Fibroblast of villous mesenchyme (primary cell): Measurements from ENCODE around the gene P3H3. TPM values are rescaled to one million over a fixed set of nuclear protein-coding genes. Genes with fewer than 3 reads are reported as not detected.

Experiments used
- DNase-seq: peaks from one replicate; pipeline ENCODE4 v3.0.0-alpha.2; 2010; ENCODE audit warnings: low read depth
- H3K4me3 ChIP-seq: 2 replicates; pipeline ENCODE4 v1.5.1; 2011; ENCODE audit warnings: low read depth, mild to moderate bottlenecking, low read length
- total RNA-seq: library from RNA; depleted of rRNA; stranded (reverse); fragments of >200 nt; gene quantifications from 2 replicates; pipeline ENCODE4 v1.2.3, GENCODE V29; 2012
- TF ChIP-seq, protein P1 (sequence below): IDR thresholded peaks from 2 replicates; pipeline ENCODE4 v1.5.1; 2012; ENCODE audit warnings: low read depth, mild to moderate bottlenecking, low read length; ENCODE audit not compliant: insufficient read depth

P3H3 gene
- total RNA-seq, 1 donor: 91.1 TPM

DNA sequence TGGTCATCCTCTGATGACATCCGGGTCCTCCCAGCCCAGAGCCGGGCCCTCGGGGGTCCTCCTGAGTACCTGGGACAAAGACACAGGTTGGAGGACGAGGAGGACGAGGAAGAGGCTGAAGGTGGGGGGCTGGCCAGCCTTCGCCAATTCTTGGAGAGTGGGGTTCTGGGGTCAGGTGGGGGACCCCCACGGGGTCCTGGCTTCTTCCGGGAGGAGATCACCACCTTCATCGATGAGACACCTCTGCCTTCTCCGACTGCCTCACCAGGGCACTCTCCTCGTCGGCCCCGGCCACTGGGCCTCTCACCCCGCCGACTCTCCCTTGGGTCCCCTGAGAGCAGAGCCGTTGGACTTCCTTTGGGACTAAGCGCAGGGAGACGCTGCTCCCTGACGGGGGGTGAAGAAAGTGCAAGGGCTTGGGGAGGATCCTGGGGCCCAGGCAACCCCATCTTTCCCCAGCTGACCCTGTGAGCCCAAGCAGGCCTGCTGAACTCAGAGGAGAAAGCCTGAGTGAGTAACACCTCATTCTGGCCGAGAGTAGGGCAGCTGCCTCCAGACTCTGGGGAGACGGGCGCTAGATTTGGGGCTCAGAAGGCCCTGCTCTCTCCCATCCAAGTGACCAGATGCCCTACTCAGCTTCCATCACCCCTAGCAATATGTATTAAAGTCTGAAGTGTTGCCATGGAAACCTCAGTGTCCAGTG is 1.3 kb upstream of the P3H3 start:
- no peak for DNase-seq
- TF ChIP-seq, protein P1, sequence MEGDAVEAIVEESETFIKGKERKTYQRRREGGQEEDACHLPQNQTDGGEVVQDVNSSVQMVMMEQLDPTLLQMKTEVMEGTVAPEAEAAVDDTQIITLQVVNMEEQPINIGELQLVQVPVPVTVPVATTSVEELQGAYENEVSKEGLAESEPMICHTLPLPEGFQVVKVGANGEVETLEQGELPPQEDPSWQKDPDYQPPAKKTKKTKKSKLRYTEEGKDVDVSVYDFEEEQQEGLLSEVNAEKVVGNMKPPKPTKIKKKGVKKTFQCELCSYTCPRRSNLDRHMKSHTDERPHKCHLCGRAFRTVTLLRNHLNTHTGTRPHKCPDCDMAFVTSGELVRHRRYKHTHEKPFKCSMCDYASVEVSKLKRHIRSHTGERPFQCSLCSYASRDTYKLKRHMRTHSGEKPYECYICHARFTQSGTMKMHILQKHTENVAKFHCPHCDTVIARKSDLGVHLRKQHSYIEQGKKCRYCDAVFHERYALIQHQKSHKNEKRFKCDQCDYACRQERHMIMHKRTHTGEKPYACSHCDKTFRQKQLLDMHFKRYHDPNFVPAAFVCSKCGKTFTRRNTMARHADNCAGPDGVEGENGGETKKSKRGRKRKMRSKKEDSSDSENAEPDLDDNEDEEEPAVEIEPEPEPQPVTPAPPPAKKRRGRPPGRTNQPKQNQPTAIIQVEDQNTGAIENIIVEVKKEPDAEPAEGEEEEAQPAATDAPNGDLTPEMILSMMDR: no peak
- no peak overlapping the region for H3K4me3 ChIP-seq

DNA sequence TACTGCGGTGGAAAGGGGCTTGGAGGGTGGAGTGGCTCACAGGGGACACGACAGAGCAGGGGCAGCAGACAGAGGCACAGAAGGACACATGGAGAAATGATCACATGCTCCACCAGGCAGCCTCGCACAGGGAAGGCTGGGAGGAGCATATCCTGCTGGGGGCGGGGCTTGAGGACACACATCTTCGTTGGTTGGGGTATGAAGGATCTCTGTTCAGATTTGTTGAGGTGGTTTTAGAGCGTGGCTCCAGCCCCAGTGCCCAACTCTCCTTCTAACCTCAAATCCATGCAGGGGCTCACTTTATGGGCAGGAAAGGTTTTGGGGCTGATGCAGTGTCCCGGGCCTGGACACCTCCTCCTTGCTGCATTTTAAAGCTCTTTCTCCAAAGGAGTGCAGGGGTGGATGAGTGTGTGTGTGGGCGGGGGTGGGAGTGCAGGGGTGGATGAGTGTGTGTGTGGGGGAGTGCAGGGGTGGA is 733 bp upstream of the P3H3 start:
- DNase-seq: peak; percentile 83
- TF ChIP-seq, protein P1: no peak
- H3K4me3 ChIP-seq: peak overlapping the region; percentile 44

DNA sequence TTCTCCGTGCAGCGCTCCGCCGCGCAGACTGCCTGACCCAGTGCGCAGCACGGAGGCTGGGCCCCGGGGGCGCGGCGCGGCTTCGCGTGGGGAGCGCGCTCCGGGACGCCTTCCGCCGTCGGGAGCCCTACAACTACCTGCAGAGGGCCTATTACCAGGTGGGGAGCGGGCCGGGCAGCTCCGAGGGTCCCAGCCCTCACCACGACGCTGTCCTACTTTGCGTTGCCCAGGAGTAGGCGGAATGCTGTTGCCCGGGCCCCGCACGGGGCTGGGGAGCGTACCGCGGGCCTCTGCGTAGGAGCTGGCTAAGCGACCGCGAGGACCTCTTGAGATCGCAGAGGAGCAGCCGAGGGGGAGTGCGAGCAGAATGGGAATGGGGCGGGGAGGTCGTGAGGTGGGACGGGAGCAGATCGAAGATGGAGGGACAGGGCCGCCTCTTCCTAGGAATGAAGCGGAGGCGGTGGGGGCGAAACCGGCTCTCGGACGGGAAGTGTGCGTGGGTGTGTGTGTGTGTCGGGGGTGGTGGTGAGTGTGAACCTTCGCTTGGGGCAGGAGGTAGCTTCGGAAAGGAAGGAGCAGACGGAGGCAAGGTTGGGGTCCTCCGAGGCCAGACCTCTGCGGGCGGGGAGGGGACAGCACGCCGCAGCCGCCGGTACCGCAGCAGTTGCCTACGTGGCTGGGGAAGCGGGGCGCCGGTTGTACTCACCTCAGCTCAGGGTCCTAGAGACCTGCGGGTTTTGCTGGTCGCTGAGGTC is 751 bp downstream of the P3H3 start:
- peak; percentile 74 for DNase-seq

DNA sequence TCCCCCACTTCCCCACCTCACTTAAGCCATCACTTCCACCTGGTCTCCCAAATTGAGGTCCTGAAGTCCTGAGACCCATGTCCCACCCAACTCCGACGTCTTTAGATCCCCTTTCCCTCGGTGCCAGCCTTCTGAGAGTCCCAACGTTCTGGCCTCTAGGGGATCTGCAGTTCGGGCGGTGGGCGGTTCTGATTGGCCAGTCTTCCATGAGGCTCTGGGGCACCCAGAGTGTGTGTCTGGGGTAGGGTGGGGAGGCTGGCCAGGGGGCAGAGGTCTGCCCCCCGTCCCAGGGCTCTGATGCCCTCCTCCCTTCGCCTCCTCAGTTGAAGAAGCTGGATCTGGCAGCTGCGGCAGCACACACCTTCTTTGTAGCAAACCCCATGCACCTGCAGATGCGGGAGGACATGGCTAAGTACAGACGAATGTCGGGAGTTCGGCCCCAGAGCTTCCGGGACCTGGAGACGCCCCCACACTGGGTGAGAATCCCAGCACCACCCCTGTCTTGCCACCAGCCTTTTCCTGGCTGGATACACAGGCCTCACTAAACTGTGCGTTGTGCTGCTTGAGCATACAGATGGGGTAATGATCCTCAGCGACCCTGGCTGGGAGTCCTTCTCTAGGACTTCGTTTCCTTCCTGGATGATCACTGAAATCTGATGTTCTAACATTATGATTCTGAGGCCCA is 1.5 kb downstream of the P3H3 start:
- peak; percentile 67 for DNase-seq
- TF ChIP-seq, protein P1: peak; percentile 31
- peak overlapping the region; percentile 96 for H3K4me3 ChIP-seq

More for the DNA sequence above, 751 bp downstream of the P3H3 start:
- TF ChIP-seq, protein P1: no peak
- H3K4me3 ChIP-seq: peak overlapping the region; percentile 96

DNA sequence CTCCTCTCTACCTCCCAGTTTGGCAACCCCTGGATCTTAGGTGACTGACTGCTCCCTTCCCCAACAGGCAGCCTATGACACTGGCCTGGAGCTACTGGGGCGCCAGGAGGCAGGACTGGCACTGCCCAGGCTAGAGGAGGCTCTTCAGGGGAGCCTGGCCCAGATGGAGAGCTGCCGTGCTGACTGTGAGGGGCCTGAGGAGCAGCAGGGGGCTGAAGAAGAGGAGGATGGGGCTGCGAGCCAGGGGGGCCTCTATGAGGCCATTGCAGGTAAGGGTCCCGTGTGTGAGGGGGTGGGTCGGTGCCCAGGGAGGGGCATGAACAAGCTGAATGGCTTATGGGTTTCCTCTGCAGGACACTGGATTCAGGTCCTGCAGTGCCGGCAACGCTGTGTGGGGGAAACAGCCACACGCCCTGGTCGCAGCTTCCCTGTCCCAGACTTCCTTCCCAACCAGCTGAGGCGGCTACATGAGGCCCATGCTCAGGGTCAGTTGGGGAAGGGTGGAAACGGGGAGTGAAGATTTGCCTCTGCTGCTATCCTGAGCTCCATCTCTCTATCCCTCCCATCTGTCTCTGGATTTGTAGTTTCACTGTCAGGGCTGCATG is 2.2 kb downstream of the P3H3 start:
- TF ChIP-seq, protein P1: no peak
- H3K4me3 ChIP-seq: peak overlapping the region; percentile 96
- DNase-seq: no peak

DNA sequence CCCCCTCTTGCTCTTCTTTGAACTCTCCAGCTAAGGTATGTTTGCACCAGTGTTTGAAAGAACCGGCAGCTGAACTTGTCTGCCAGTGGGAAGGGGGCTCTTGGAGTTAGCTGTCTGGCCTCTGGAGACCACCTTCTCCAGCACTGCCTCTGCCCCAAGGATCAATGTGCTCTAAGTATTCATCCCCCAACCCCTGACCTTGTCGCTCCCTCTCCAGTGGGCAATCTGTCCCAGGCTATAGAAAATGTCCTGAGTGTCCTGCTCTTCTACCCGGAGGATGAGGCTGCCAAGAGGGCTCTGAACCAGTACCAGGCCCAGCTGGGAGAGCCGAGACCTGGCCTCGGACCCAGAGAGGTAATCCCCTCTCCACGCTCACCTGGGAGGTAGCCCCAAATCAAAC is 2.8 kb downstream of the P3H3 start:
- TF ChIP-seq, protein P1: no peak
- no peak overlapping the region for H3K4me3 ChIP-seq
- no peak for DNase-seq
